ENCODE measurements around the gene C13orf46. TPM values are rescaled to one million over a fixed set of nuclear protein-coding genes. Genes with fewer than 3 reads are reported as not detected.

Gene C13orf46
- total and polyA plus RNA-seq, 2 of the 8 experiments (the other 6 are each of a cell fraction or from before 2014, with no cell fraction given): 0.23 to 0.28 TPM

DNA sequence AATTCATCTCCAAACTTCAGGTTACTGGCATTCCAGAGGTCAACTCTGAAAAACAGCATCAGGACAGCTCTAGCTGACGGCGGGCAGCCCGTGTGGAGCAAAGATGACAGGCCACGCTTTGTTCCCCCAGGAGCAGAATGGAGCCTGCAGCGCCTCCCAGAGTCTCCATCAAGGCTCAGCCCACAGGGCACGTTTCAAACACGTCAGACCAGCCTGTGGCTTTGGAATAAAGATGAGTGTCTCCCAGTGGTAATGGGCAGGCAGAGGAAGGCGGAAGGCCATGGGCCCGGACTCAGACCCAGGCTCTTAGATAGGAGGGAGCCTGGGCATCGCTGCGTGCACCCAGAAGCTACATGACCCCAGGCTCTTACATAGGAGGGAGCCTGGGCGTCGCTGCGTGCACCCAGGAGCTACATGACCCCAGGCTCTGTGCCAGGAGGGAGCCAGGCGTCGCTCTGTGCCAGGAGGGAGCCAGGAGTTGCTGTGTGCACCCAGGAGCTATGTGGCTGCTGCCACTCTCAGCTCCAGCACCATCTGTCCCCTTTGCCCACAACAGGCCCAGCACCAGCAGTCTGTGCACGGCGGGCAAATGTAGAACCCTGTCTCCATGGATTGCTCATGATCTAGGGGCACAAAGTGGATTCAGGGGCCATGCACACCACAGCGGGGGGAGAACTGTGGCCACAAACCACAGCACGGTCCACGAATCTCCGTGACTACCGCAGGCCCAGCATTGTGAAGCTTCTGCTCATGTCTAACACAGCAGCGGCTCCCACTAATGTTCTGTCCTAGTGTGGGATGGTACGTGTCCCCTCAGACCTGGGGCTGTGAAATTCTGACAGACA is 47.8 kb upstream of the C13orf46 start:
- no peaks in the 10 kb centered on the region for H3K27me3 ChIP-seq (replicated peaks in 1 of 4; ENCODE audit: control insufficient read depth in 3 of 4, extremely low read depth in 1 of 4, insufficient read depth in 3 of 4, low read length in 3 of 4)
- TF ChIP-seq RAD21 (IDR thresholded peaks at IDR 0.05 in 1 of 2, conservative IDR thresholded peaks at IDR 0.05 in 1 of 2; ENCODE audit: low read depth in 2 of 2, low read length in 2 of 2) (0 out of 4 replicates have a peak, but pooled peaks of 1 of the 2 experiments have one; percentile 3), ATF2 (IDR thresholded peaks at IDR 0.05; ENCODE audit: low read length) (no peak), KDM4A (IDR thresholded peaks at IDR 0.05; ENCODE audit: low read depth, low read length, severe bottlenecking) (no peak)
- H3K4me3 ChIP-seq (ENCODE audit: extremely low read depth in 1 of 4, insufficient read depth in 2 of 4, low read depth in 3 of 4, low read length in 4 of 4): no peak overlapping the region
- H3K18ac ChIP-seq (ENCODE audit: extremely low read depth, low read length): no peak overlapping the region
- no peak overlapping the region for H3K14ac ChIP-seq (ENCODE audit: insufficient read length)
- DNase-seq (ENCODE audit: low read depth in 1 of 2, low spot score in 2 of 2) (no peak), FAIRE-seq (no peak)
- H3K79me2 ChIP-seq (ENCODE audit: control insufficient read depth in 1 of 2, insufficient read depth in 2 of 2, low read length in 2 of 2): no peaks in the 10 kb centered on the region
- H2BK5ac ChIP-seq (ENCODE audit: low read depth, low read length): no peak overlapping the region
- no peak overlapping the region for H2BK15ac ChIP-seq (ENCODE audit: low read length)
- H3K9ac ChIP-seq (replicated peaks in 1 of 4; ENCODE audit: extremely low read depth in 1 of 4, low read depth in 3 of 4, low read length in 3 of 4): no peak overlapping the region
- no peaks in the 10 kb centered on the region for H3K79me1 ChIP-seq (ENCODE audit: low read depth, low read length)
- H4K20me1 ChIP-seq (replicated peaks in 1 of 2; ENCODE audit: control insufficient read depth in 1 of 2, insufficient read depth in 2 of 2, low read length in 2 of 2): peaks cover 0 to 5% of the 10 kb centered on the region in 2 experiments
- 87% methylated on average over 25 of the region's 25 CpGs; no CpG with 5 or more reads in 1 of the 2 experiments for WGBS, 2 experiments (ENCODE audit: extremely low coverage in 1 of 2, insufficient coverage in 1 of 2, insufficient read length in 1 of 2, insufficient replicate concordance in 2 of 2, low coverage in 1 of 2, low lambda C conversion rate in 2 of 2, missing lambda C conversion rate in 1 of 2)
- no peak overlapping the region for H3K27ac ChIP-seq (ENCODE audit: low read depth, low read length)
- no peak overlapping the region for H2BK120ac ChIP-seq (replicated peaks; ENCODE audit: low read depth, low read length)
- H3K56ac ChIP-seq (replicated peaks; ENCODE audit: insufficient read length, low read depth, low read length): no peak overlapping the region
- H3K4me1 ChIP-seq (replicated peaks in 1 of 4; ENCODE audit: control insufficient read depth in 3 of 4, insufficient read depth in 4 of 4, low read length in 3 of 4): no peaks in the 10 kb centered on the region; a peak in 1 of 7 replicates
- H3K23me2 ChIP-seq (ENCODE audit: low read depth, low read length): no peaks in the 10 kb centered on the region
- H3K23ac ChIP-seq (ENCODE audit: insufficient read length): no peak overlapping the region
- no peak overlapping the region for H2AK5ac ChIP-seq (ENCODE audit: low read depth, low read length)
- no peak overlapping the region for H4K5ac ChIP-seq (ENCODE audit: insufficient read length, low read depth, low read length)
- no peak overlapping the region for H4K8ac ChIP-seq (ENCODE audit: extremely low read depth, insufficient read depth, low read length)
- no peak overlapping the region for H3K4me2 ChIP-seq (ENCODE audit: insufficient read depth in 1 of 2, low read depth in 2 of 2, low read length in 2 of 2)
- H2AFZ ChIP-seq (ENCODE audit: low read length): no peak overlapping the region
- H4K91ac ChIP-seq (replicated peaks; ENCODE audit: insufficient read length, low read length): no peak overlapping the region
- H3K4ac ChIP-seq (replicated peaks; ENCODE audit: insufficient read length, low read depth, low read length): no peak overlapping the region
- POLR2A ChIA-PET (ENCODE audit: partially characterized antibody): no interaction called here
- H3K36me3 ChIP-seq (ENCODE audit: control insufficient read depth in 2 of 4, insufficient read depth in 4 of 4, low read length in 3 of 4): no peaks in the 10 kb centered on the region
- CTCF ChIA-PET (ENCODE audit: partially characterized antibody): interaction anchor here (0.8 to 2.3 kb wide), 3 partner anchors 9 to 205 kb away, joined by 3 to 10 read pairs (median 3); no protein-coding TSS in a partner anchor
- no peak overlapping the region for H2BK20ac ChIP-seq (ENCODE audit: low read length)
- no peaks in the 10 kb centered on the region for H3K9me3 ChIP-seq (ENCODE audit: insufficient read depth in 2 of 2, low read depth in 1 of 2, low read length in 1 of 2)
- H2BK12ac ChIP-seq (ENCODE audit: low read depth, low read length): no peak overlapping the region

Data from H1 (cell line).